ENCODE data around the gene OR1I1. TPM values are rescaled to one million over a fixed set of nuclear protein-coding genes. Genes with fewer than 3 reads are reported as not detected.

OR1I1 gene
- total RNA-seq, 1 donor from 2014 or later, result not detected

- Mint-ChIP-seq H3K4me3 (ENCODE audit: unreplicated experiment) (peak overlapping the region; percentile 100), H3K4me1 (ENCODE audit: unreplicated experiment) (peaks cover 12% of the 10 kb centered on the region), H3K27ac (ENCODE audit: unreplicated experiment) (peak overlapping the region; percentile 99), H3K36me3 (ENCODE audit: low read depth, unreplicated experiment) (peaks cover 16% of the 10 kb centered on the region), H3K27me3 (ENCODE audit: unreplicated experiment) (peaks cover 6% of the 10 kb centered on the region), H3K9me3 (ENCODE audit: unreplicated experiment) (no peaks in the 10 kb centered on the region)
- no peak for DNase-seq (ENCODE audit: low spot score)
- TF ChIP-seq CTCF (IDR thresholded peaks at IDR 0.05; ENCODE audit: unreplicated experiment), result no peak
Observed at GRCh38 chr19:15124572-15125231, 42.7 kb downstream of the OR1I1 start.

- H3K4me1 Mint-ChIP-seq (ENCODE audit: unreplicated experiment), result peaks cover 12% of the 10 kb centered on the region
- DNase-seq (ENCODE audit: low spot score), result peak; percentile 100
- H3K27ac Mint-ChIP-seq (ENCODE audit: unreplicated experiment), result peak overlapping the region; percentile 99
- no peak for TF ChIP-seq CTCF (IDR thresholded peaks at IDR 0.05; ENCODE audit: unreplicated experiment)
- H3K27me3 Mint-ChIP-seq (ENCODE audit: unreplicated experiment), result peaks cover 6% of the 10 kb centered on the region
- peaks cover 13% of the 10 kb centered on the region for H3K36me3 Mint-ChIP-seq (ENCODE audit: low read depth, unreplicated experiment)
- peak overlapping the region; percentile 100 for H3K4me3 Mint-ChIP-seq (ENCODE audit: unreplicated experiment)
- H3K9me3 Mint-ChIP-seq (ENCODE audit: unreplicated experiment), result no peaks in the 10 kb centered on the region
Observed at GRCh38 chr19:15125232-15126067, 43.4 kb downstream of the OR1I1 start.

- Mint-ChIP-seq H3K4me3 (ENCODE audit: unreplicated experiment) (no peak overlapping the region), H3K27ac (ENCODE audit: unreplicated experiment) (no peak overlapping the region), H3K4me1 (ENCODE audit: unreplicated experiment) (peaks cover 10% of the 10 kb centered on the region), H3K36me3 (ENCODE audit: low read depth, unreplicated experiment) (peaks cover 4% of the 10 kb centered on the region), H3K9me3 (ENCODE audit: unreplicated experiment) (no peaks in the 10 kb centered on the region), H3K27me3 (ENCODE audit: unreplicated experiment) (peaks cover 6% of the 10 kb centered on the region)
- no peak for TF ChIP-seq CTCF (IDR thresholded peaks at IDR 0.05; ENCODE audit: unreplicated experiment)
- no peak for DNase-seq (ENCODE audit: low spot score)
Observed at GRCh38 chr19:15126131-15126910, 44.3 kb downstream of the OR1I1 start.

GRCh38 chr19:15128162-15128770 is 46.3 kb downstream of the OR1I1 start:
- Mint-ChIP-seq H3K27me3 (ENCODE audit: unreplicated experiment) (peaks cover 8% of the 10 kb centered on the region), H3K36me3 (ENCODE audit: low read depth, unreplicated experiment) (peaks cover 4% of the 10 kb centered on the region), H3K27ac (ENCODE audit: unreplicated experiment) (no peak overlapping the region), H3K4me3 (ENCODE audit: unreplicated experiment) (no peak overlapping the region), H3K4me1 (ENCODE audit: unreplicated experiment) (peaks cover 10% of the 10 kb centered on the region), H3K9me3 (ENCODE audit: unreplicated experiment) (no peaks in the 10 kb centered on the region)
- TF ChIP-seq CTCF (IDR thresholded peaks at IDR 0.05; ENCODE audit: unreplicated experiment), result no peak
- DNase-seq (ENCODE audit: low spot score), result no peak
